ENCODE measurements around the gene USH1C. TPM values are rescaled to one million over a fixed set of nuclear protein-coding genes. Genes with fewer than 3 reads are reported as not detected.

Gene USH1C
- total and polyA plus RNA-seq, 9 of the 15 experiments (the other 6 are each of a cell fraction or from before 2014, with no cell fraction given) = 0.04 TPM; not detected in 8

GRCh38 chr11:17515443-17516176 lies 28.6 kb downstream of the USH1C start:
- POLR2A ChIA-PET = interaction anchor here (0.5 kb wide), 1 partner anchor 25 kb away, joined by 3 read pairs; no protein-coding TSS in a partner anchor
- Histone ChIP-seq H4K20me1 (replicated peaks; ENCODE audit: control insufficient read depth, insufficient read depth, low read length) (no peaks in the 10 kb centered on the region; the same call in 1 of the 2 replicates), H3K4me2 (ENCODE audit: insufficient read depth, low read length) (no peak overlapping the region), H3K36me3 (ENCODE audit: control insufficient read depth, insufficient read depth, low read length) (no peaks in the 10 kb centered on the region), H3K9ac (ENCODE audit: insufficient read depth in 1 of 2, low read depth in 2 of 2, low read length in 2 of 2) (no peak overlapping the region), H3K27me3 (ENCODE audit: control insufficient read depth in 2 of 2, insufficient read depth in 2 of 2, low read length in 2 of 2) (peaks cover 16 to 48% of the 10 kb centered on the region in 2 experiments; a peak in 4 of 5 replicates), H3K9me1 (ENCODE audit: control insufficient read depth, insufficient read depth, low read length) (no peaks in the 10 kb centered on the region), H3K27ac (ENCODE audit: extremely low read depth, low read depth, low read length) (no peak overlapping the region), H3K4me1 (replicated peaks in 1 of 2; ENCODE audit: control insufficient read depth in 2 of 2, insufficient read depth in 2 of 2, low read length in 2 of 2) (no peaks in the 10 kb centered on the region), H3K9me3 (replicated peaks; ENCODE audit: control insufficient read depth, insufficient read depth, low read depth, low read length) (no peaks in the 10 kb centered on the region), H3K79me2 (ENCODE audit: control insufficient read depth, insufficient read depth, low read length) (no peaks in the 10 kb centered on the region), H3K4me3 (no peak overlapping the region), H2AFZ (ENCODE audit: low read depth, low read length) (no peak overlapping the region)
- in situ Hi-C loops (cut with MboI) = no loop called here
- FAIRE-seq = no peak
- DNase-seq (ENCODE audit: extremely low read depth in 1 of 4, low spot score in 3 of 4) = no peak
- CTCF ChIA-PET (ENCODE audit: low intra/inter-chr PET ratio) = no interaction called here
- ATAC-seq = no peak
- WGBS (ENCODE audit: insufficient coverage, low coverage, missing lambda C conversion rate) = 0% methylated on average over 5 of the region's 5 CpGs
- TF ChIP-seq ZNF644 (tag; IDR thresholded peaks at IDR 0.05; ENCODE audit: low read depth) = no peak
- no peak for TF ChIP-seq NCOA2 (IDR thresholded peaks at IDR 0.05; ENCODE audit: partially characterized antibody in 2 of 2)
- TF ChIP-seq CREM (IDR thresholded peaks at IDR 0.05; ENCODE audit: low read depth) = no peak
- TF ChIP-seq HDAC8 (tag; IDR thresholded peaks at IDR 0.05) = no peak
- no TSS peak for BruUV-seq (replicated peaks)
- intact Hi-C loops (cut with micrococcal nuclease) = no loop called here

GRCh38 chr11:17514476-17514875 lies 29.7 kb downstream of the USH1C start:
- WGBS (ENCODE audit: insufficient coverage, low coverage, missing lambda C conversion rate) = 0% methylated on average over 4 of the region's 4 CpGs
- no peaks in the 10 kb centered on the region for H3K9me1 ChIP-seq (ENCODE audit: control insufficient read depth, insufficient read depth, low read length)
- H3K79me2 ChIP-seq (ENCODE audit: control insufficient read depth, insufficient read depth, low read length) = no peaks in the 10 kb centered on the region
- FAIRE-seq (no peak), DNase-seq (ENCODE audit: extremely low read depth in 1 of 4, low spot score in 3 of 4) (no peak), ATAC-seq (no peak)
- no peak overlapping the region for H2AFZ ChIP-seq (ENCODE audit: low read depth, low read length)
- H3K27me3 ChIP-seq (ENCODE audit: control insufficient read depth in 2 of 2, insufficient read depth in 2 of 2, low read length in 2 of 2) = peaks cover 14 to 43% of the 10 kb centered on the region in 2 experiments; a peak in 4 of 5 replicates
- H3K4me3 ChIP-seq = no peak overlapping the region
- no TSS peak for BruUV-seq (replicated peaks)
- H4K20me1 ChIP-seq (replicated peaks; ENCODE audit: control insufficient read depth, insufficient read depth, low read length) = no peaks in the 10 kb centered on the region; the same call in 1 of the 2 replicates
- H3K4me1 ChIP-seq (replicated peaks in 1 of 2; ENCODE audit: control insufficient read depth in 2 of 2, insufficient read depth in 2 of 2, low read length in 2 of 2) = no peaks in the 10 kb centered on the region
- no peak overlapping the region for H3K9ac ChIP-seq (ENCODE audit: insufficient read depth in 1 of 2, low read depth in 2 of 2, low read length in 2 of 2)
- in situ Hi-C loops (cut with MboI) = no loop called here
- no peak for TF ChIP-seq ZNF707 (CRISPR knock-in tag; conservative IDR thresholded peaks at IDR 0.05)
- TF ChIP-seq HDAC8 (tag; IDR thresholded peaks at IDR 0.05) = no peak
- TF ChIP-seq ARHGAP35 (IDR thresholded peaks at IDR 0.05; ENCODE audit: partially characterized antibody) = no peak
- no peak for TF ChIP-seq ZNF586 (CRISPR knock-in tag; conservative IDR thresholded peaks at IDR 0.05)
- TF ChIP-seq FOXK1 (CRISPR knock-in tag; IDR thresholded peaks at IDR 0.05; ENCODE audit: borderline replicate concordance) = no peak
- no peak for TF ChIP-seq ZNF79 (CRISPR knock-in tag; IDR thresholded peaks at IDR 0.05; ENCODE audit: low read depth)
- no peaks in the 10 kb centered on the region for H3K9me3 ChIP-seq (replicated peaks; ENCODE audit: control insufficient read depth, insufficient read depth, low read depth, low read length)
- H3K27ac ChIP-seq (ENCODE audit: extremely low read depth, low read depth, low read length) = no peak overlapping the region
- ChIA-PET POLR2A (no interaction called here), CTCF (ENCODE audit: low intra/inter-chr PET ratio) (no interaction called here)
- no peak overlapping the region for H3K4me2 ChIP-seq (ENCODE audit: insufficient read depth, low read length)
- intact Hi-C loops (cut with micrococcal nuclease) = no loop called here
- no peaks in the 10 kb centered on the region for H3K36me3 ChIP-seq (ENCODE audit: control insufficient read depth, insufficient read depth, low read length)
